HL-60 (cell line): Measurements from ENCODE around the gene ADD1.

Experiments
- DNase-seq, 2 experiments: peaks; one replicate each; pipeline ENCODE4 v3.0.0-alpha.2; 2010 to 2020; ENCODE audit warnings: low read depth in 1 of 2, low spot score in 1 of 2
- H3K27ac ChIP-seq: fragments of 250-450 bp; sonication (Bioruptor Pico); replicated peaks from 2 replicates; pipeline ENCODE4 v1.5.1; 2020; ENCODE audit warnings: mild to moderate bottlenecking, moderate library complexity
- H3K27me3 ChIP-seq: fragments of 250-450 bp; sonication (Bioruptor Pico); 2 replicates; pipeline ENCODE4 v1.5.1; 2021; ENCODE audit warnings: mild to moderate bottlenecking, moderate library complexity; ENCODE audit not compliant: insufficient read depth, poor library complexity, severe bottlenecking
- H3K4me3 ChIP-seq: replicated peaks from 2 replicates; pipeline ENCODE4 v1.5.1; 2011; ENCODE audit warnings: mild to moderate bottlenecking, control low read depth, low read length; ENCODE audit not compliant: insufficient read depth
- CTCF ChIP-seq: IDR thresholded peaks from one replicate; pipeline ENCODE4 v1.5.1; 2011; ENCODE audit warnings: low read length, control low read depth, inconsistent platforms; ENCODE audit not compliant: insufficient read depth
- GABPA ChIP-seq: IDR thresholded peaks from 2 replicates; pipeline ENCODE4 v1.6.1; 2012; ENCODE audit warnings: low read depth
- POLR2AphosphoS5 ChIP-seq: IDR thresholded peaks from 2 replicates; pipeline ENCODE4 v1.6.1; 2012; ENCODE audit warnings: low read depth
- REST ChIP-seq: IDR thresholded peaks from 2 replicates; pipeline ENCODE4 v1.6.1; 2012; ENCODE audit warnings: low read depth; ENCODE audit not compliant: insufficient replicate concordance
- SPI1 ChIP-seq: IDR thresholded peaks from 2 replicates; pipeline ENCODE4 v1.6.1; 2012; ENCODE audit warnings: low read depth, mild to moderate bottlenecking, borderline replicate concordance

Gene ADD1

GRCh38 chr4:2925496-2925895, 81.9 kb downstream of the ADD1 start:
- no peak overlapping the region for H3K27ac ChIP-seq
- no peak for DNase-seq
- H3K4me3 ChIP-seq, result no peak overlapping the region
- TF ChIP-seq POLR2AphosphoS5, result no peak
- TF ChIP-seq GABPA, result no peak
- TF ChIP-seq REST, result no peak
- TF ChIP-seq CTCF, result no peak
- TF ChIP-seq SPI1, result no peak
- H3K27me3 ChIP-seq, result no peaks in the 10 kb centered on the region

- Histone ChIP-seq H3K4me3 (no peak overlapping the region), H3K27me3 (no peaks in the 10 kb centered on the region), H3K27ac (no peak overlapping the region)
- no peak for TF ChIP-seq GABPA
- no peak for TF ChIP-seq REST
- no peak for TF ChIP-seq CTCF
- no peak for TF ChIP-seq SPI1
- no peak for TF ChIP-seq POLR2AphosphoS5
- DNase-seq, result no peak
These were observed 82.6 kb downstream of the ADD1 start for GRCh38 chr4:2925931-2926860.

- no peak for DNase-seq
- TF ChIP-seq POLR2AphosphoS5, result no peak
- no peak for TF ChIP-seq GABPA
- no peak for TF ChIP-seq SPI1
- TF ChIP-seq REST, result no peak
- TF ChIP-seq CTCF, result no peak
- H3K27me3 ChIP-seq, result no peaks in the 10 kb centered on the region
- no peak overlapping the region for H3K27ac ChIP-seq
- H3K4me3 ChIP-seq, result no peak overlapping the region
These were observed 83.5 kb downstream of the ADD1 start for GRCh38 chr4:2927016-2927695.
